A673 (cell line): ENCODE measurements around the gene CUTA. TPM values are rescaled to one million over a fixed set of nuclear protein-coding genes. Genes with fewer than 3 reads are reported as not detected.

Source experiments
- BruUV-seq: library from RNA; stranded (reverse); fragments of 400-500 nt; replicated peaks from 2 replicates; lab custom pipeline; 2021; lab: Mats Ljungman, UMichigan
- CTCF ChIA-PET: fragments of 300-600 bp; sonication (Branson Sonifier 250); formaldehyde crosslinking; loops from one replicate; lab custom pipeline; 2022; ENCODE audit warnings: antibody characterized with exemption; lab: Charles Lee
- POLR2A ChIA-PET: fragments of 300-600 bp; sonication (Branson Sonifier 250); formaldehyde crosslinking; loops from one replicate; lab custom pipeline; 2022; ENCODE audit warnings: antibody characterized with exemption; ENCODE audit not compliant: low non-redundant PET; lab: Charles Lee
- DNase-seq: peaks from one replicate; pipeline ENCODE4 v3.0.0-alpha.2; 2015; ENCODE audit warnings: low spot score
- H3K27ac ChIP-seq: fragments of 200-600 bp; sonication (generic); 2 replicates; pipeline ENCODE4 v1.5.1; 2016; ENCODE audit warnings: mixed run types, low read depth, mild to moderate bottlenecking, mixed read lengths, antibody characterized with exemption, low read length; ENCODE audit not compliant: poor library complexity, severe bottlenecking
- H3K27me3 ChIP-seq: fragments of 200-600 bp; sonication (generic); replicated peaks from 2 replicates; pipeline ENCODE4 v1.6.1; 2017; ENCODE audit warnings: mixed run types, low read depth, mild to moderate bottlenecking, mixed read lengths, antibody characterized with exemption, low read length; ENCODE audit not compliant: insufficient read depth, poor library complexity
- H3K36me3 ChIP-seq: fragments of 200-600 bp; sonication (generic); 2 replicates; pipeline ENCODE4 v1.6.1; 2016; ENCODE audit warnings: mixed run types, mild to moderate bottlenecking, mixed read lengths, antibody characterized with exemption, low read length; ENCODE audit not compliant: insufficient read depth, poor library complexity, severe bottlenecking
- H3K4me1 ChIP-seq: fragments of 200-600 bp; sonication (generic); 2 replicates; pipeline ENCODE4 v1.6.1; 2017; ENCODE audit warnings: mixed run types, mild to moderate bottlenecking, mixed read lengths, antibody characterized with exemption, low read length; ENCODE audit not compliant: insufficient read depth, poor library complexity, severe bottlenecking
- H3K4me3 ChIP-seq: fragments of 200-600 bp; sonication (generic); 2 replicates; pipeline ENCODE4 v1.5.1; 2016; ENCODE audit warnings: low read depth, mixed run types, mild to moderate bottlenecking, mixed read lengths, low read length; ENCODE audit not compliant: poor library complexity, severe bottlenecking
- H3K9me3 ChIP-seq: fragments of 200-600 bp; sonication (generic); 2 replicates; pipeline ENCODE4 v1.6.1; 2016; ENCODE audit warnings: mixed run types, low read depth, mild to moderate bottlenecking, mixed read lengths, antibody characterized with exemption, low read length; ENCODE audit not compliant: poor library complexity, severe bottlenecking
- CTCF ChIP-seq: fragments of 300-800, 200-600 bp; sonication (generic); conservative IDR thresholded peaks from 2 replicates; pipeline ENCODE4 v1.5.1; 2017; ENCODE audit warnings: low read depth, mild to moderate bottlenecking, antibody characterized with exemption, low read length, moderate library complexity, mixed read lengths
- EZH2 ChIP-seq: fragments of 200-600 bp; sonication (generic); IDR thresholded peaks from 2 replicates; pipeline ENCODE4 v1.6.1; 2017; ENCODE audit warnings: borderline replicate concordance, low read depth, mild to moderate bottlenecking, mixed read lengths, antibody characterized with exemption, low read length; ENCODE audit not compliant: poor library complexity, severe bottlenecking
- intact Hi-C: fragments of 100-400 bp; cut with micrococcal nuclease; formaldehyde crosslinking; loops from one replicate; pipeline ENCODE4 v1.10.0; 2022; ENCODE audit not compliant: unreplicated experiment
- total RNA-seq: library from RNA; stranded (reverse); gene quantifications from 2 replicates; pipeline ENCODE4 v1.2.3, GENCODE V29; 2021

Gene CUTA
- total RNA-seq, 1 experiment from 2014 or later = 221 TPM

DNA sequence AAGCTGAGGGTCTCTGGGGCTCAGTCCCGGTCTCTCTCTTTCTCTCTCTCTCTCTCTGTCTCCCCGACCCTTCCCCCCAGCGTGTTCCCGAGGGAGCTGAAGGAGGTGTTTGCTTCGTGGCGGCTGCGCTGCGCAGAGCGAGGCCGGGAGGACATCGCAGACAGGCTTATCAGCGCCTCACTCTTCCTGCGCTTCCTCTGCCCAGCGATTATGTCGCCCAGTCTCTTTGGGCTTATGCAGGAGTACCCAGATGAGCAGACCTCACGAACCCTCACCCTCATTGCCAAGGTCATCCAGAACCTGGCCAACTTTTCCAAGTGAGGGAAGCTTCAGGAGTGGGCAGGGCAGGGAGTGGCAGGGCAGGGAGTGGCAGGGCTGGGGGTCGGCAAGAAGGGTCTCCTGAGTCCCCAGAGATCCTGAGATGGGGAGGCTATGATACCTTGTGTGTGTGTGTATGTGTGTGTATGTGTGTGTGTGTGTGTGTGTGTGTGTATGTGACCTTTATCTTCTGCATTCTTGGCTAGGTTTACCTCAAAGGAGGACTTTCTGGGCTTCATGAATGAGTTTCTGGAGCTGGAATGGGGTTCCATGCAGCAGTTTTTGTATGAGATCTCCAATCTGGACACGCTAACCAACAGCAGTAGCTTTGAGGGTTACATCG lies 22.9 kb upstream of the CUTA start:
- Histone ChIP-seq H3K4me1 (no peaks in the 10 kb centered on the region), H3K27ac (no peak overlapping the region), H3K9me3 (no peaks in the 10 kb centered on the region), H3K36me3 (peaks cover 62% of the 10 kb centered on the region), H3K27me3 (no peaks in the 10 kb centered on the region), H3K4me3 (no peak overlapping the region)
- TF ChIP-seq CTCF (no peak), EZH2 (no peak)
- BruUV-seq = TSS peak; percentile 7
- intact Hi-C loops = no loop called here
- ChIA-PET POLR2A (no interaction called here), CTCF (no interaction called here)
- no peak for DNase-seq

GRCh38 chr6:33439956-33440648 lies 22.2 kb upstream of the CUTA start:
- no peaks in the 10 kb centered on the region for H3K9me3 ChIP-seq
- no TSS peak for BruUV-seq
- no peaks in the 10 kb centered on the region for H3K27me3 ChIP-seq
- H3K27ac ChIP-seq = peak overlapping the region; percentile 10
- peaks cover 67% of the 10 kb centered on the region for H3K36me3 ChIP-seq
- ChIA-PET CTCF (no interaction called here), POLR2A (interaction anchor here (0.7 kb wide), 1 partner anchor 14 kb away, joined by 5 read pairs; the partner anchor contains the start of gene ZBTB9)
- H3K4me1 ChIP-seq = no peaks in the 10 kb centered on the region
- H3K4me3 ChIP-seq = no peak overlapping the region
- DNase-seq = no peak
- intact Hi-C loops = no loop called here
- TF ChIP-seq EZH2 = no peak
- no peak for TF ChIP-seq CTCF

GRCh38 chr6:33438978-33439594 lies 21.2 kb upstream of the CUTA start:
- POLR2A ChIA-PET = no interaction called here
- Histone ChIP-seq H3K27ac (no peak overlapping the region), H3K27me3 (no peaks in the 10 kb centered on the region), H3K4me1 (no peaks in the 10 kb centered on the region), H3K4me3 (no peak overlapping the region), H3K36me3 (peaks cover 67% of the 10 kb centered on the region), H3K9me3 (no peaks in the 10 kb centered on the region)
- DNase-seq = no peak
- TSS peak; percentile 19 for BruUV-seq
- intact Hi-C loops = no loop called here
- CTCF ChIA-PET = no interaction called here
- TF ChIP-seq CTCF = no peak
- TF ChIP-seq EZH2 = no peak
